ENCODE measurements around the gene CSTA. TPM values are rescaled to one million over a fixed set of nuclear protein-coding genes. Genes with fewer than 3 reads are reported as not detected.

CSTA gene
- total and polyA plus RNA-seq, 2 of the 13 experiments (the other 11 are each of a cell fraction or from before 2014, with no cell fraction given): 3.9 to 11.0 TPM

- TF ChIP-seq AKNA (CRISPR knock-in tag; IDR thresholded peaks at IDR 0.05; ENCODE audit: borderline replicate concordance): no peak
- no peak for TF ChIP-seq ZNF235 (CRISPR knock-in tag; IDR thresholded peaks at IDR 0.05; ENCODE audit: borderline replicate concordance)
- no peak for TF ChIP-seq SRF (IDR thresholded peaks at IDR 0.05; ENCODE audit: low read depth, low read length)
- TF ChIP-seq MLX (CRISPR knock-in tag; IDR thresholded peaks at IDR 0.05): 0 out of 2 replicates have a peak, but pooled peaks have one; percentile 45
- TF ChIP-seq NCOA2 (CRISPR knock-in tag; IDR thresholded peaks at IDR 0.05): peak; percentile 42
- 0 out of 2 replicates have a peak, but pooled peaks have one; percentile 53 for TF ChIP-seq RBFOX2 (IDR thresholded peaks at IDR 0.05; ENCODE audit: low read depth, low read length)
- TF ChIP-seq NFYB (CRISPR knock-in tag; IDR thresholded peaks at IDR 0.05): peak; percentile 83
- TF ChIP-seq IKZF5 (CRISPR knock-in tag; IDR thresholded peaks at IDR 0.05): no peak
- TF ChIP-seq RFX3 (CRISPR knock-in tag; IDR thresholded peaks at IDR 0.05): no peak
- no peak for TF ChIP-seq TSC22D2 (CRISPR knock-in tag; IDR thresholded peaks at IDR 0.05; ENCODE audit: borderline replicate concordance)
- TF ChIP-seq POLR2AphosphoS2 (IDR thresholded peaks at IDR 0.05; ENCODE audit: low read depth, low read length): no peak
- no peak for TF ChIP-seq TRIM24 (CRISPR knock-in tag; IDR thresholded peaks at IDR 0.05)
- no peak for TF ChIP-seq ZNF704 (CRISPR knock-in tag; IDR thresholded peaks at IDR 0.05; ENCODE audit: borderline replicate concordance)
- no peak for TF ChIP-seq SMC3 (IDR thresholded peaks at IDR 0.05; ENCODE audit: low read length)
- no peak for TF ChIP-seq TERF1 (CRISPR knock-in tag; IDR thresholded peaks at IDR 0.05)
- peak; percentile 64; the same call in 1 of the 2 replicates for TF ChIP-seq BRD4 (CRISPR knock-in tag; IDR thresholded peaks at IDR 0.05)
- no peak for TF ChIP-seq REXO4 (CRISPR knock-in tag; IDR thresholded peaks at IDR 0.05; ENCODE audit: borderline replicate concordance)
- TF ChIP-seq RARA (CRISPR knock-in tag; IDR thresholded peaks at IDR 0.05): no peak; the same call in 1 of the 2 replicates
- peak; percentile 75; the same call in 1 of the 2 replicates for TF ChIP-seq HOXA3 (CRISPR knock-in tag; IDR thresholded peaks at IDR 0.05)
- TF ChIP-seq NFE2L2 (IDR thresholded peaks at IDR 0.05; ENCODE audit: low read length): no peak
- TF ChIP-seq ATF7 (IDR thresholded peaks at IDR 0.05): no peak
- TF ChIP-seq ATF7 (CRISPR knock-in tag; IDR thresholded peaks at IDR 0.05): no peak
These were observed 58.0 kb downstream of the CSTA start, which contains the start of gene MIX23 (continued) for GRCh38 chr3:122382888-122383666.

All from HepG2 (cell line).